ELF-1 (cell line): Measurements from ENCODE around the gene TRIM64C.
"Not testable (repeated sequence)": the region's sequence is repeated elsewhere in the genome, so short reads cannot be mapped to it uniquely, and the experiment has no call there.

Source experiments
- DNase-seq: peaks from one replicate; pipeline ENCODE4 v3.0.0-alpha.2; 2016; ENCODE audit warnings: low read depth, low spot score

Gene TRIM64C, protein sequence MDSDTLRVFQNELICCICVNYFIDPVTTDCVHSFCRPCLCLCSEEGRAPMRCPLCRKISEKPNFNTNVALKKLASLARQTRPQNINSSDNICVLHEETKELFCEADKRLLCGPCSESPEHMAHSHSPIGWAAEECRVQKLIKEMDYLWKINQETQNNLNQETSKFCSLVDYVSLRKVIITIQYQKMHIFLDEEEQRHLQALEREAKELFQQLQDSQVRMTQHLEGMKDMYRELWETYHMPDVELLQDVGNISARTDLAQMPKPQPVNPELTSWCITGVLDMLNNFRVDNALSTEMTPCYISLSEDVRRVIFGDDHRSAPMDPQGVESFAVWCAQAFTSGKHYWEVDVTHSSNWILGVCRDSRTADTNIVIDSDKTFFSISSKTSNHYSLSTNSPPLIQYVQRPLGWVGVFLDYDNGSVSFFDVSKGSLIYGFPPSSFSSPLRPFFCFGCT

DNA sequence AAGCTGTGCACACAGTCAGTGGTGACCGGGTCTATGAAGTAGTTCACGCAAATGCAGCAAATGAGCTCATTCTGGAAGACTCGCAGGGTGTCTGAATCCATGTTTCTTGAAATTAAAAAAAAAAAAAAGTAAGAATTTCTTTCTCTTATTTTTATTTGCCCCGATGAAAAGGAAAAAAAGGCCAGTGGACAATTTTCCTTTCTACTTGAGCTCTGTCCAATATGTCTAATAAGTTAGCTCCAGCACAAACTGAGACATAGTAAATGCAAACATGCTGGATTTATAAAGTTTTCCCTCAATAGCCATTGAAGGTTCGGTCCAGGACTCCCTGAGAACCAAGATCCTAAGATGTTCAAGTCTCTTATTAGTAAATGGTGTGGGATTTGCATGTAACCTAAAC lies at the start of gene TRIM64C:
TRIM64C (minus strand) TSS at position 101 of the 400 bp plus-strand sequence; CDS start at position 101, 0 bp downstream.
- not testable (repeated sequence) for DNase-seq

DNA sequence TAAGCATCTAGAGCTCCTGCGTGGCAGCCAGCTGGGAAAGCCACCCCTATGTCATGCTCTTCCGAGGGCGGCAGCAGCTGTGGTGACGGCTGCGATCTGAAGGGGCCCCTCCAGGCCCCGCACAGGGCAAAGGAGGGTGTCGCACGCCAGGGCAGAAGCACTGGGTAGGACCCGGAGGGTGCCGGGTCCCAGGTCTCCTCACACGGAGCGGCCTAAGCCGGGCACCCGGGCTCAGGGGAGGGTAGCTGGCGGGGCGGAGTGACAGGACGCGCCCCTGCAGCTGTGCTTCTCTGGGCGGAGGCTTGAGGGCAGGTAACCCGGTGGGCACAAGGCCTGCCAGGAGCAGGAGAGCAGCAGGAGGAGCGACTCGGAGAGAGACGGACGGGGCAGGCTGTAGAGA lies 43.4 kb upstream of the TRIM64C start:
- not testable (repeated sequence) for DNase-seq

DNA sequence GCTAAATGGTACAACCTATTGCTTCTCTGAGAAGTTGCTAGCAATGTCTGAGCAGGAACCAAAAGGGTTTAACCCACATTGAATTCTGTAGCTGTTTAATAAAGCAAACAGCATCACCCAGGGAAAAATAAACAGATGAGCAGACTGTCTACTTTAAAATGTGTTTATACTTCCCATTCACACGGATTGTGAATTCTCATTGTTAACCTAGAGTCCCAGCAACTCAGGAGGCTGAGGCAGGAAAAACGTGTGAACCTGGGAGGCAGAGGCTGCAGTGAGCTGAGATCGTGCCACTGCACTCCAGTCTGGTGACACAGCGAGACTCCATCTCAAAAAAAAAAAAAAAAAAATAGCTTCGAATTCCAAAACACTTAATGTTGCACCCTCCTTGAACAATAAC lies 11.0 kb upstream of the TRIM64C start:
- DNase-seq, result not testable (repeated sequence)

DNA sequence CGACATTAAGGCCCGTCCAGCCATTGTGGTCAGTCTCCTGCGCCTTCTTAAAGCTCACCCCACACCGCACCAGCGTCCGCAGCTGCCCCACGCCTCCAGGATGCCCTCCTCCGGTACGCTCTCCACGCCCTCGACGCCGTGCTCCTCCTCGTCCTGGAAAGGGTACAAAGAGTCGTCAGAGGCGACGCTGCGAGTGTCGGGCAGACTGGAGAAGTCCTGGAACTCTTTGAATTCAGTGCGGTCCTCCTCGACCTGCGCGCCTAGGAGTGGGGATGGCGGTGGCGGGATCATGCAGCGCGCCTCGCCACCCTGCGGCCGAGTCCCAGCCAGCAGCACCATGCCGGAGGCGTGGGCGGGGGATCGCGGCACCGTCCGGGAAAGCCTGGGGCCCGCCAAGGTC lies 9.1 kb downstream of the TRIM64C start:
- peak; percentile 3 for DNase-seq

DNA sequence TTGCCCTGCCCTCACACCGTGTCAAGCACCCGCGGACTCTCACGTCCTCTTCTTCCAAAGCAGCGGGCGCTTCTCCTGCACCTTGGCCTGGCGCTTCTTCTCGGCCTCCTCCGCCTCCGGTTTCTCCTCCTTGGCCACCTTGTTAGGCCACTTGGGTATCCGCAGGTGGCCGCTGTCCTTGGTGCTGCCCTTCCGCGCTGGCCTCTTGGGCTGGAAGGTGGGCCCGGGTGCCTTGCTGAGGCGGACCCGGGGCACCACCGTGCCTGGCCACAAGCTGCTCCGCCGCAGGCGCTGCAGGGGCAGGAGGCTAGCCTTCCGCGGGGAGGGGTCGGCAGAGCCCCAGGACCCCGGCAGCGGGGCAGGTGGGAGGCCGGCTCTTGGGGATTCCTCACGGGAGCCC lies 10.7 kb downstream of the TRIM64C start:
- peak; percentile 62 for DNase-seq

DNA sequence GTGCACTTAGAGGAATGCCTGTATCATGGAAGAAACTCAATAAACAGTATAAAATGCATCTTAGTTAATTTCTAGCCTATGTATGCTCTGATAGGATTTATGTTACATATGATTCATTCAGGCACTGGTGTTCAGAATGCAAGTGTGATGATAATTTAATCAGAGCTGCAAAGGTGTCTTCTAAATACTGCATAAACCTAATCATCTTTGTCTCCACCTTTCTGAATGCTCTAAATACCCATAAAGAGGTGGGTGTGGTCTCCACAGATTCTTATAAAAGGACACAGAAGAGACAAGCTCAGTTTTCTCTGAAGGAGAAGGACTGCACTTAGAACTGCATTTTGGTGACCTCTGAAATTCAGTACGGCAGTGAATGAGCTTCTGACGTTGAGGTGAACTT lies 30.4 kb downstream of the TRIM64C start, which contains the start of gene TRIM49B:
TRIM49B (plus strand) TSS at position 301 of the 400 bp plus-strand sequence. CDS start 2,777 bp downstream, outside the sequence.
- not testable (repeated sequence) for DNase-seq
